Ishikawa (cell line): ENCODE results near the gene FOXK1.

Source experiments
- CEBPB ChIP-seq: IDR thresholded peaks from 2 replicates; pipeline ENCODE4 v1.6.1; 2012
- CREB1 ChIP-seq: IDR thresholded peaks from 2 replicates; pipeline ENCODE4 v1.6.1; 2012; ENCODE audit warnings: low read depth
- EGR1 ChIP-seq: IDR thresholded peaks from 2 replicates; pipeline ENCODE4 v1.6.1; 2012
- EP300 ChIP-seq: IDR thresholded peaks from 2 replicates; pipeline ENCODE4 v1.6.1; 2012; ENCODE audit warnings: borderline replicate concordance
- FOXM1 ChIP-seq: IDR thresholded peaks from 2 replicates; pipeline ENCODE4 v1.6.1; 2012; ENCODE audit warnings: low read depth, borderline replicate concordance
- MAX ChIP-seq: IDR thresholded peaks from 2 replicates; pipeline ENCODE4 v1.6.1; 2012
- NFIC ChIP-seq: IDR thresholded peaks from 2 replicates; pipeline ENCODE4 v1.6.1; 2012
- RAD21 ChIP-seq: IDR thresholded peaks from 2 replicates; pipeline ENCODE4 v1.6.1; 2012; ENCODE audit warnings: low read depth
- REST ChIP-seq: IDR thresholded peaks from 2 replicates; pipeline ENCODE4 v1.6.1; 2012; ENCODE audit warnings: low read depth, mild to moderate bottlenecking
- TAF1 ChIP-seq: IDR thresholded peaks from 2 replicates; pipeline ENCODE4 v1.6.1; 2012; ENCODE audit warnings: low read depth, mild to moderate bottlenecking
- TCF12 ChIP-seq: IDR thresholded peaks from 2 replicates; pipeline ENCODE4 v1.6.1; 2012; ENCODE audit warnings: low read depth
- TEAD4 ChIP-seq: IDR thresholded peaks from 2 replicates; pipeline ENCODE4 v1.6.1; 2012
- USF1 ChIP-seq: IDR thresholded peaks from 2 replicates; pipeline ENCODE4 v1.6.1; 2012
- YY1 ChIP-seq: IDR thresholded peaks from 2 replicates; pipeline ENCODE4 v1.6.1; 2012; ENCODE audit warnings: low read depth
- ZBTB7A ChIP-seq: IDR thresholded peaks from 2 replicates; pipeline ENCODE4 v1.6.1; 2012; ENCODE audit warnings: low read depth

FOXK1 gene

GRCh38 chr7:4681218-4681851 lies 760 bp upstream of the FOXK1 start:
- TF ChIP-seq TAF1: no peak
- TF ChIP-seq YY1: no peak
- TF ChIP-seq CREB1: no peak
- no peak for TF ChIP-seq TCF12
- no peak for TF ChIP-seq REST
- TF ChIP-seq FOXM1: no peak
- no peak for TF ChIP-seq CEBPB
- no peak for TF ChIP-seq EGR1
- TF ChIP-seq TEAD4: no peak
- no peak for TF ChIP-seq MAX
- no peak for TF ChIP-seq EP300
- TF ChIP-seq USF1: no peak
- TF ChIP-seq ZBTB7A: no peak
- TF ChIP-seq NFIC: no peak
- no peak for TF ChIP-seq RAD21

- TF ChIP-seq USF1 (no peak), TAF1 (no peak), RAD21 (no peak)
Observed at GRCh38 chr7:4682621-4683042, 537 bp downstream of the FOXK1 start.

GRCh38 chr7:4683043-4683883 lies 1.2 kb downstream of the FOXK1 start:
- no peak for TF ChIP-seq FOXM1
- TF ChIP-seq ZBTB7A: peak; percentile 73
- TF ChIP-seq TAF1: no peak

GRCh38 chr7:4683884-4684565 lies 1.9 kb downstream of the FOXK1 start:
- TF ChIP-seq TEAD4 (no peak), ZBTB7A (no peak; the same call in 1 of the 2 replicates), CREB1 (no peak), FOXM1 (no peak), USF1 (0 out of 2 replicates have a peak, but pooled peaks have one; percentile 5), RAD21 (no peak), EGR1 (no peak), TCF12 (peak; percentile 44; the same call in 1 of the 2 replicates), EP300 (peak; percentile 24; the same call in 1 of the 2 replicates), MAX (0 out of 2 replicates have a peak, but pooled peaks have one; percentile 19), NFIC (peak; percentile 65), REST (no peak), TAF1 (no peak)

GRCh38 chr7:4684846-4685245 lies 2.8 kb downstream of the FOXK1 start:
- TF ChIP-seq CEBPB: no peak
- no peak for TF ChIP-seq USF1
- TF ChIP-seq MAX: no peak
- no peak for TF ChIP-seq EGR1
- no peak for TF ChIP-seq RAD21
- no peak for TF ChIP-seq EP300
- TF ChIP-seq NFIC: no peak
- TF ChIP-seq REST: no peak
- TF ChIP-seq FOXM1: no peak
- TF ChIP-seq TEAD4: no peak
- TF ChIP-seq YY1: no peak
